ENCODE results near the gene MAML3.

The MAML3 gene
- total RNA-seq, result 2.2 to 6.8 reads per million in 2 experiments

GRCh38 chr4:140153718-140154571, at the start of gene MAML3:
TSS of gene MAML3 (minus strand) at chr4:140154184. CDS start at chr4:140153327, 857 bp downstream.
- DNase-seq (ENCODE audit: low read depth), result peak; percentile 77

- no peak for DNase-seq (ENCODE audit: low read depth)
These were observed 45.0 kb upstream of the MAML3 start for GRCh38 chr4:140198942-140199341.

GRCh38 chr4:140195806-140196205, 41.8 kb upstream of the MAML3 start:
- no peak for DNase-seq (ENCODE audit: low read depth)

GRCh38 chr4:140189805-140190204, 35.8 kb upstream of the MAML3 start:
- no peak for DNase-seq (ENCODE audit: low read depth)

- no peak for DNase-seq (ENCODE audit: low read depth)
These were observed 35.0 kb upstream of the MAML3 start for GRCh38 chr4:140188975-140189374.

GRCh38 chr4:140187316-140187695, 33.3 kb upstream of the MAML3 start:
- DNase-seq (ENCODE audit: low read depth), result no peak

- DNase-seq (ENCODE audit: low read depth), result no peak
These were observed 32.8 kb upstream of the MAML3 start for GRCh38 chr4:140186651-140187315.

- no peak for DNase-seq (ENCODE audit: low read depth)
These were observed 32.1 kb upstream of the MAML3 start for GRCh38 chr4:140186082-140186438.

GRCh38 chr4:140185412-140186081, 31.6 kb upstream of the MAML3 start:
- DNase-seq (ENCODE audit: low read depth), result no peak

- no peak for DNase-seq (ENCODE audit: low read depth)
These were observed 29.3 kb upstream of the MAML3 start for GRCh38 chr4:140183270-140183669.

- DNase-seq (ENCODE audit: low read depth), result no peak
These were observed 26.6 kb upstream of the MAML3 start for GRCh38 chr4:140180577-140180976.

GRCh38 chr4:140176735-140177134, 22.8 kb upstream of the MAML3 start:
- no peak for DNase-seq (ENCODE audit: low read depth)

GRCh38 chr4:140174543-140174942, 20.6 kb upstream of the MAML3 start:
- no peak for DNase-seq (ENCODE audit: low read depth)

- no peak for DNase-seq (ENCODE audit: low read depth)
These were observed 19.0 kb upstream of the MAML3 start for GRCh38 chr4:140172960-140173359.

GRCh38 chr4:140170299-140170698, 16.3 kb upstream of the MAML3 start:
- DNase-seq (ENCODE audit: low read depth), result no peak

- DNase-seq (ENCODE audit: low read depth), result no peak
These were observed 15.0 kb upstream of the MAML3 start for GRCh38 chr4:140168936-140169335.

GRCh38 chr4:140168474-140168873, 14.5 kb upstream of the MAML3 start:
- DNase-seq (ENCODE audit: low read depth), result no peak

- no peak for DNase-seq (ENCODE audit: low read depth)
These were observed 9.2 kb upstream of the MAML3 start for GRCh38 chr4:140163029-140163810.

GRCh38 chr4:140162596-140162995, 8.6 kb upstream of the MAML3 start:
- DNase-seq (ENCODE audit: low read depth), result no peak

- no peak for DNase-seq (ENCODE audit: low read depth)
These were observed 4.5 kb upstream of the MAML3 start for GRCh38 chr4:140158365-140159030.

GRCh38 chr4:140157341-140157740, 3.4 kb upstream of the MAML3 start:
- no peak for DNase-seq (ENCODE audit: low read depth)
